ENCODE results near the gene ADAMTSL1. TPM values are rescaled to one million over a fixed set of nuclear protein-coding genes. Genes with fewer than 3 reads are reported as not detected.

Gene ADAMTSL1
- total and polyA plus RNA-seq, 2 of the 8 experiments (the other 6 are each of a cell fraction or from before 2014, with no cell fraction given) = 0.84 to 1.1 TPM

- no peak overlapping the region for H2BK20ac ChIP-seq (ENCODE audit: low read length)
- H3K36me3 ChIP-seq (ENCODE audit: control insufficient read depth in 2 of 4, insufficient read depth in 4 of 4, low read length in 3 of 4) = no peaks in the 10 kb centered on the region
- H3K4me3 ChIP-seq (ENCODE audit: extremely low read depth in 1 of 4, insufficient read depth in 2 of 4, low read depth in 3 of 4, low read length in 4 of 4) = no peak overlapping the region
- POLR2A ChIA-PET (ENCODE audit: partially characterized antibody) = no interaction called here
- no peak overlapping the region for H3K4ac ChIP-seq (replicated peaks; ENCODE audit: insufficient read length, low read depth, low read length)
- H3K27me3 ChIP-seq (replicated peaks in 1 of 4; ENCODE audit: control insufficient read depth in 3 of 4, extremely low read depth in 1 of 4, insufficient read depth in 3 of 4, low read length in 3 of 4) = no peaks in the 10 kb centered on the region
- CTCF ChIA-PET (ENCODE audit: partially characterized antibody) = interaction anchor here (1.1 to 1.2 kb wide), 2 partner anchors 12 to 33 kb away, joined by 3 to 4 read pairs; no protein-coding TSS in a partner anchor
- no peaks in the 10 kb centered on the region for H3K79me1 ChIP-seq (ENCODE audit: low read depth, low read length)
- H3K27ac ChIP-seq (ENCODE audit: low read depth, low read length) = no peak overlapping the region
- H3K14ac ChIP-seq (ENCODE audit: insufficient read length) = no peak overlapping the region
- no peaks in the 10 kb centered on the region for H3K23me2 ChIP-seq (ENCODE audit: low read depth, low read length)
- H2BK12ac ChIP-seq (ENCODE audit: low read depth, low read length) = no peak overlapping the region
- no peaks in the 10 kb centered on the region; a peak in 1 of 7 replicates for H3K4me1 ChIP-seq (replicated peaks in 1 of 4; ENCODE audit: control insufficient read depth in 3 of 4, insufficient read depth in 4 of 4, low read length in 3 of 4)
- H4K20me1 ChIP-seq (replicated peaks in 1 of 2; ENCODE audit: control insufficient read depth in 1 of 2, insufficient read depth in 2 of 2, low read length in 2 of 2) = no peaks in the 10 kb centered on the region
- H4K8ac ChIP-seq (ENCODE audit: extremely low read depth, insufficient read depth, low read length) = no peak overlapping the region
- no peaks in the 10 kb centered on the region for H3K79me2 ChIP-seq (ENCODE audit: control insufficient read depth in 1 of 2, insufficient read depth in 2 of 2, low read length in 2 of 2)
- H4K91ac ChIP-seq (replicated peaks; ENCODE audit: insufficient read length, low read length) = no peak overlapping the region
- DNase-seq (ENCODE audit: low read depth in 1 of 2, low spot score in 2 of 2) = no peak
- H2AFZ ChIP-seq (ENCODE audit: low read length) = no peak overlapping the region
- H2BK5ac ChIP-seq (ENCODE audit: low read depth, low read length) = no peak overlapping the region
- no peak overlapping the region for H3K56ac ChIP-seq (replicated peaks; ENCODE audit: insufficient read length, low read depth, low read length)
- no peak overlapping the region for H3K18ac ChIP-seq (ENCODE audit: extremely low read depth, low read length)
- no peak overlapping the region for H2BK120ac ChIP-seq (replicated peaks; ENCODE audit: low read depth, low read length)
- no peak overlapping the region for H2BK15ac ChIP-seq (ENCODE audit: low read length)
- H3K9me3 ChIP-seq (ENCODE audit: insufficient read depth in 2 of 2, low read depth in 1 of 2, low read length in 1 of 2) = peaks cover 13 to 17% of the 10 kb centered on the region in 2 experiments
- no peak overlapping the region for H2AK5ac ChIP-seq (ENCODE audit: low read depth, low read length)
- no peak for TF ChIP-seq EGR1 (IDR thresholded peaks at IDR 0.05; ENCODE audit: borderline replicate concordance, low read depth, low read length)
- TF ChIP-seq SIX5 (IDR thresholded peaks at IDR 0.05; ENCODE audit: low read depth, low read length) = no peak
- H3K23ac ChIP-seq (ENCODE audit: insufficient read length) = no peak overlapping the region
- H4K5ac ChIP-seq (ENCODE audit: insufficient read length, low read depth, low read length) = no peak overlapping the region
- no peak for FAIRE-seq
- no peak overlapping the region for H3K4me2 ChIP-seq (ENCODE audit: insufficient read depth in 1 of 2, low read depth in 2 of 2, low read length in 2 of 2)
- H3K9ac ChIP-seq (replicated peaks in 1 of 4; ENCODE audit: extremely low read depth in 1 of 4, low read depth in 3 of 4, low read length in 3 of 4) = no peak overlapping the region
Measured at GRCh38 chr9:18896004-18896403, 422.1 kb downstream of the ADAMTSL1 start.

Data from H1 (cell line).